Stimulated activated CD4-positive, alpha-beta T cell treated with anti-CD3 and anti-CD28 coated beads, Interleukin-15, amount 100 ng/mL, for 48 hours (primary cell): ENCODE results near the gene AMN.

ENCODE experiments used
- DNase-seq, 2 donors: peaks; one replicate each; pipeline ENCODE4 v3.0.0-alpha.2; 2020; ENCODE audit warnings: low read depth in 2 of 2

Gene AMN

GRCh38 chr14:102898776-102899515 is 23.5 kb upstream of the AMN start:
- no peak for DNase-seq

GRCh38 chr14:102899516-102899900 is 23.0 kb upstream of the AMN start:
- no peak for DNase-seq

DNA sequence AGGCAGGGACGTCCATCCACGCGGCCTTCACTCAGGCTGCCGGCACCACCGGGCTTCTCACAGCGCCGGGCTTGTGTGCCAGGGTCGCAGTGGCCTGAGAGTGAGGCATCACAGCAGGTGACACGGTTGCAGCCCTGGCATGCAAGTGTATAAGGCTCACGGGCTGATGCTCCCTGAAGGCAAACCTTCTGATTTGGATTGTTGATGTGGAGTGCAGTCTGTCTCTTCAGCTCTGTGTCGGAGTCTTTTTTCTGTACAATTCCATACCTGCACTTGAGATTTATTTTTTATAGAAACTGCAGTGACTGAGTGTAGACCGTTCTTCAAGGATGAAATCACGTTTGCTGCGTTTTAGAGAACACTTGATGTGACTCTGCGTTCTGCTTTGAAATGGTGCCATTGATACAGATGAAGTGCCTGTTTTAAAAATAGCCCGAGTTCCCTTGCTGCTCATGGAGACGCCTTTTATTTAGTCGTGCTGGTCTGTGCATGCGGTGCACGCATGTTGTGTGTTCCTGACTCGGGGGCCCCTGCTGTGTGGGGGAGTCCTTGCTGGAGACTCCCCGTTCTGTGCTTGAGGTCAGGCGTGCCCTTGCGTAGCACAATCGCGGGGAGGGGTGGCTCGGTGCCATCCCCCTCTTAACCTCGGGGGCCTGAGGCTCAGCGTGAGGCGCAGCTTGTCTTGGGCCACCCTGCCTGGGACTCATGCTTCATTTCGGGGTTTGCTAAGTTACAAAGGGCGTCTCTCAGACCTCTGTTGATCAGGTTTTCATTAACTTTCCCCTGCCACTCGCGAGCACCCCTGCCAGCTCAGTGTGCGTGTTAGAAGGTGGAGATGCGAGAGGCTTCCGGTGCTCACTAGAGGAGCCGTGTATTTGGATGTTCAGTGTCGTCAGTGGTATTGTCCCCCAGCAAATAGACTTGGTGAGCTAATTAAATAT is 21.6 kb upstream of the AMN start:
- no peak for DNase-seq

DNA sequence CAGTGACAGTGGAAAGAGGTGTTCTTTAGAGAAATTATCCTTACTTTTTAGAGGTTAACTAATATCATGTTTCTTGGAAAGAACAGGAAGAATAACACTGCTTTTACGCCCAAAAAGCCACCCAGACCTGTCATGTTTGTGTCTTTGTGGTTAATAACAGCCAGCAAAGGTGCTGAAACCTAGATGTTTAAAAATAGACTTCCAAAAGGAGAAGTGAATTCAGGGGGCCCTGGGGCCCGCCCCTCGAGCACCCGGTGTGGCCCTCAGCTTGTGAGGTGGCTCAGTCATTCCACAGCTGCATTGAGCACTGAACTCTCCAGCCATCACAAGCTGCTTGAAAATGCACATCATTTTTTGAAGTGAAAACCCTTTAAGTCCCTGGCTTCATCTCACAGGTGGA is 20.8 kb upstream of the AMN start:
- DNase-seq, result no peak

DNA sequence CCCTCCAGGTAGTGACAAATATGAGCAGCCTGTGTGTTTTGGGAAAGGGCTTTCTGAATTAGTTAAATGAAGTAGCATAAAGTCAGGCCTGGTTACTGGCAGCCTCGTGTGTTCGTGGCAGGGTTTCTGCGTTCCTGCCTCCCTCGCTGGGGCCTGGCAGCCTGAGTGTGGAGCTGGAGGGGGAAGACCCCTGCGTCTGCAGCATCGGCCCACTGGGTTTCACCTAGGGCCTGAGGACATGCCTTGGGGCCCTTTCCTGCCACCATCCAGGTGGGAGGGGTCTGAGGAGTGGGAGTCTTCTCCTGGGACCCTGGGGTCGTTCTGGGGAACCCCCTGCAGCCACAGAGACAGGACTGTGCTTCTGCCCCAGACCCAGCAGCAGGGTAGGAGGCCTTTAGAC is 20.4 kb upstream of the AMN start:
- no peak for DNase-seq

GRCh38 chr14:102902523-102903247 is 19.8 kb upstream of the AMN start:
- no peak for DNase-seq

DNA sequence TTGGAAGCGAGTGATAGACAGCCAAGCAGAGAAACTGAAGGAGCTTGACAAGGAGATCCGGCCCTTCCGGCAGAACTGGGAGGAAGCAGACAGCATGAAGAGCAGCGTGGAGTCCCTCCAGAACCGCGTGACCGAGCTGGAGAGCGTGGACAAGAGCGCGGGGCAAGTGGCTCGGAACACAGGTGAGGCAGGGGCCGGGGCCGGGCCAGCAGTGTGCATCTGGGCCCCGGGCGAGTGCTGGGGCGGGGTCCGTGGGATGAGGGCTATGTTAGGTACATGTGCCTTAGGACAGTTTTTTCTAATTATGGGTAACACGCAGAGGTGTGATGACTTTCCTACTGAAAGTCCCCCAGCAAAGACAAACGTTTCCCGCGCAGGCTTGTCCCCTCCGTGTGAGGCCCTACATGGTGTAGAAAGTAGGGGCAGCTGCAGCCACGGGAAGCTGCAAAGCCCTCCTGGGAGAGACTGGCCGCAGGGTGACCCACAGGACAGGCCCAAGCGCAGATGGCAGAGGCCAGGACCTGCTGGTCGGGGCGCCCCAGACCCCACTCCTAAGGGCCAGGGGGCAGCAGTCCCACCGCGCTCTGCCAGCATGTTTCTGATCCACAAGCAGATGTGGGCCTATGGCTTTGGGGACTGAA is 19.1 kb upstream of the AMN start:
- no peak for DNase-seq

- DNase-seq, result no peak
Measured at GRCh38 chr14:102903889-102904512, 18.5 kb upstream of the AMN start.

DNA sequence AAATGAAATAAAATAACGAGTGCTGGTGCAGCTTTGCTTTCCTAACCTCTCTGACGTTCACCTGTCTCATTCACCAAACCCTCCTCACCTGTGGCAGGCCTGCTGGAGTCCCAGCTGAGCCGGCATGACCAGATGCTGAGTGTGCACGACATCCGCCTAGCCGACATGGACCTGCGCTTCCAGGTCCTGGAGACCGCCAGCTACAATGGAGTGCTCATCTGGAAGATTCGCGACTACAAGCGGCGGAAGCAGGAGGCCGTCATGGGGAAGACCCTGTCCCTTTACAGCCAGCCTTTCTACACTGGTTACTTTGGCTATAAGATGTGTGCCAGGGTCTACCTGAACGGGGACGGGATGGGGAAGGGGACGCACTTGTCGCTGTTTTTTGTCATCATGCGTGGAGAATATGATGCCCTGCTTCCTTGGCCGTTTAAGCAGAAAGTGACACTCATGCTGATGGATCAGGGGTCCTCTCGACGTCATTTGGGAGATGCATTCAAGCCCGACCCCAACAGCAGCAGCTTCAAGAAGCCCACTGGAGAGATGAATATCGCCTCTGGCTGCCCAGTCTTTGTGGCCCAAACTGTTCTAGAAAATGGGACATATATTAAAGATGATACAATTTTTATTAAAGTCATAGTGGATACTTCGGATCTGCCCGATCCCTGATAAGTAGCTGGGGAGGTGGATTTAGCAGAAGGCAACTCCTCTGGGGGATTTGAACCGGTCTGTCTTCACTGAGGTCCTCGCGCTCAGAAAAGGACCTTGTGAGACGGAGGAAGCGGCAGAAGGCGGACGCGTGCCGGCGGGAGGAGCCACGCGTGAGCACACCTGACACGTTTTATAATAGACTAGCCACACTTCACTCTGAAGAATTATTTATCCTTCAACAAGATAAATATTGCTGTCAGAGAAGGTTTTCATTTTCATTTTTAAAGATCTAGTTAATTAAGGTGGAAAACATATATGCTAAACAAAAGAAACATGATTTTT is 17.1 kb upstream of the AMN start:
- DNase-seq, result no peak

- DNase-seq, result no peak
Measured at GRCh38 chr14:102906616-102907302, 15.7 kb upstream of the AMN start.

GRCh38 chr14:102907303-102907844 is 15.1 kb upstream of the AMN start:
- DNase-seq, result no peak

DNA sequence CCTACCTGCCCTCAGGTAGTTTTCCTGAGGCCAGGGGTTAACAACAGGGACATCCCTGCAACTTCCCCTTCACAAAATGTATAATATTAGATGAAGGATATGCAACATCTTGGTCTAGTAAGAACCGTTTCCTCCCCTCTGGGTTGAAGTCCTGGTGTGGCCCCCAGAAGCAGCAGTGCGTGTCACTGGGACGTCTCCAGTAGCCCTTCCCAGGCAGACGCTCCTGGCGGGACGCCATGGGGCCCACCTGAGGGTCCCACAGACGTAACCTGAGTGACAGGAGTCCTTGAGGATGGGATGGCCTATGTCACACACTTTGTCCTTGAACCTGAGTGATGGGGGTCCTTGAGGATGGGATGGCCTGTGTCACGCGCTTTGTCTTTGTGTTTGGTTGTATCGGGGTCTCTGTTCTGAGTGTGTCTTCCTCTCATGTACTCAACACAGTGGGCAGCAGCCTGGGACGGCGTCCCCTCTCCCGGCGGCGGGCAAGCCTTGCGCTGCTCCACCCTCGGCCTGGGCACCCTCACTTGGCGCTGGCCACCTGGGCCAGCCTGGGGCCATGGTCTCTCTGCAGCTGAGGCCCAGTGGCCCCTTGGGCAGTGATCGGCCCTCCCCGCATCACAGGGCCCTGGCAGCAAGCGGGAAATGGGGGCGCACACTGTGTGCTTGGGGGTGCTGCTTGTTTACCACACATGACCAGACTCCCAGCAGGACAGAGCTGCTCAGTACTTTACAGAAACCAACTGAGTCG is 14.3 kb upstream of the AMN start:
- DNase-seq, result no peak

- DNase-seq, result no peak
Measured at GRCh38 chr14:102908766-102909455, 13.6 kb upstream of the AMN start.

GRCh38 chr14:102909462-102909861 is 13.0 kb upstream of the AMN start:
- DNase-seq, result no peak

GRCh38 chr14:102909911-102910310 is 12.6 kb upstream of the AMN start:
- no peak for DNase-seq

GRCh38 chr14:102910442-102910841 is 12.0 kb upstream of the AMN start:
- DNase-seq, result no peak

GRCh38 chr14:102911541-102911951 is 10.9 kb upstream of the AMN start:
- no peak for DNase-seq
